AG04450 (cell line): Measurements from ENCODE around the gene MAD1L1. TPM values are rescaled to one million over a fixed set of nuclear protein-coding genes. Genes with fewer than 3 reads are reported as not detected.

ENCODE experiments used
- CTCF ChIA-PET: fragments of 300-600, 350-600 bp; formaldehyde crosslinking; extraction: SDS; loops from one replicate; lab custom pipeline; 2022; ENCODE audit warnings: antibody characterized with exemption, inconsistent platforms; lab: Charles Lee
- POLR2A ChIA-PET: fragments of 350-600 bp; formaldehyde crosslinking; extraction: SDS; loops from one replicate; lab custom pipeline; 2021; ENCODE audit warnings: antibody characterized with exemption, inconsistent platforms; lab: Yijun Ruan, JAX
- DNase-seq: peaks from one replicate; pipeline ENCODE4 v3.0.0-alpha.2; 2011; ENCODE audit warnings: low read depth, low spot score
- H3K27ac ChIP-seq: one replicate; pipeline ENCODE4 v1.5.1; 2012; ENCODE audit warnings: low read depth, low read length, control low read depth
- H3K27me3 ChIP-seq: one replicate; pipeline ENCODE4 v1.6.0; 2012; ENCODE audit warnings: low read length; ENCODE audit not compliant: control insufficient read depth, insufficient read depth
- H3K4me3 ChIP-seq: 2 replicates; pipeline ENCODE4 v1.5.1; 2011; ENCODE audit warnings: mild to moderate bottlenecking, low read depth, low read length, control low read depth
- H3K9me3 ChIP-seq: 2 replicates; pipeline ENCODE4 v1.5.1; 2012; ENCODE audit warnings: low read length; ENCODE audit not compliant: control insufficient read depth, insufficient read depth
- CTCF ChIP-seq: IDR thresholded peaks from 2 replicates; pipeline ENCODE4 v1.5.1; 2011; ENCODE audit warnings: low read depth, low read length, control low read depth, inconsistent platforms
- polyA plus RNA-seq: library from polyadenylated mRNA; depleted of rRNA; stranded (reverse); fragments of >200 nt; gene quantifications from 2 replicates; pipeline ENCODE4 v1.2.3, GENCODE V29; 2011

MAD1L1 gene
- polyA plus RNA-seq, 1 experiment, result 11.9 TPM

DNA sequence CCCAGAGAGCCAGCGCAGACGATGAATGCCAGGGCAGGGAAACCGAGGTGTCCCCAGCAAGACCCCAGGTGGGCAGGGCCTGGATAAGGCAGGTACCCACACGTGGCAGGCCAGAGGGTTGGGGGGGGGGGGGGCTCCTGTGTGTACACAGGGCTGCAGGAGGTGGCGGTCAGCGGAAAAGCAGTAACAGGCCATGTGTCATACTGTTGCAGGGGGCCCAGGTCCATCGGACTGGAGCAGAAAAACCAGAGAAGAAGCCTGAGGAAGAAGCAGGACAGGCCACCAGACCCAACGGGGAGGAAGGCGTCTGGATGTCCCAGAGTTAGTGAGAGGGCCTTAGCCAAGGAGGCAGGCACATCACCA is 116.3 kb downstream of the MAD1L1 start:
- Histone ChIP-seq H3K27ac (no peak overlapping the region), H3K4me3 (no peak overlapping the region), H3K27me3 (no peaks in the 10 kb centered on the region), H3K9me3 (peaks cover 21% of the 10 kb centered on the region)
- ChIA-PET POLR2A (no interaction called here), CTCF (interaction anchor here (1.1 kb wide), 1 partner anchor 17 kb away, joined by 3 read pairs; no protein-coding TSS in a partner anchor)
- TF ChIP-seq CTCF, result no peak
- DNase-seq, result no peak

GRCh38 chr7:2115760-2116447 is 116.8 kb downstream of the MAD1L1 start:
- ChIA-PET CTCF (interaction anchor here (0.6 to 1.1 kb wide), 2 partner anchors 17 to 146 kb away, joined by 3 to 4 read pairs; no protein-coding TSS in a partner anchor), POLR2A (no interaction called here)
- no peak overlapping the region for H3K27ac ChIP-seq
- TF ChIP-seq CTCF, result no peak
- H3K4me3 ChIP-seq, result no peak overlapping the region
- DNase-seq, result no peak
- H3K9me3 ChIP-seq, result peaks cover 22% of the 10 kb centered on the region
- no peaks in the 10 kb centered on the region for H3K27me3 ChIP-seq

GRCh38 chr7:2114926-2115759 is 117.6 kb downstream of the MAD1L1 start:
- no peak for TF ChIP-seq CTCF
- DNase-seq, result no peak
- Histone ChIP-seq H3K4me3 (no peak overlapping the region), H3K27ac (no peak overlapping the region), H3K27me3 (no peaks in the 10 kb centered on the region), H3K9me3 (peaks cover 24% of the 10 kb centered on the region)
- POLR2A ChIA-PET, result interaction anchor here (0.8 kb wide), 1 partner anchor 58 kb away, joined by 3 read pairs; no protein-coding TSS in a partner anchor
- CTCF ChIA-PET, result interaction anchor here (0.6 to 1.1 kb wide), 2 partner anchors 16 to 145 kb away, joined by 3 to 4 read pairs; no protein-coding TSS in a partner anchor

DNA sequence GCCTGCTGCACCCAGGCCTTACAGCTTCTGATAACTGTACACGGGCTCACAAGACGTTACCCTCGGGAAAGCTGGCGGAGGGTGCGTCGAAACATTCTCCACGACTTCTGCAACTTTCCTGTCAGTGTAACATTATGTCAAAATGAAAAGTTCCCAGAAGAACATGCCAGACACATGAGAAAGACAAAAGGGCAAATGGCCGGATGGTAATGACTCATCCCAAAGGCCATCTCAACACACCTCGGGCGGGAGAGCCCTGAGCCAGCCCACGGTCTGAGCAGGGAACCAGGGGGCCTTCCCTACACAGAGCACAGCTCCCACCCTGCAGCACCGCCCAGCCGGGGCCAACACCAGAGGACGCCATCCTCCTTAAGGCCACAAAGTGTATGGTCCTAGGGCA is 118.7 kb downstream of the MAD1L1 start:
- no peak for TF ChIP-seq CTCF
- ChIA-PET POLR2A (interaction anchor here (0.6 kb wide), 1 partner anchor 70 kb away, joined by 4 read pairs; no protein-coding TSS in a partner anchor), CTCF (interaction anchor here (1.2 kb wide), 1 partner anchor 10 kb away, joined by 6 read pairs; no protein-coding TSS in a partner anchor)
- Histone ChIP-seq H3K27ac (peak overlapping the region; percentile 52), H3K27me3 (no peaks in the 10 kb centered on the region), H3K9me3 (peaks cover 26% of the 10 kb centered on the region), H3K4me3 (no peak overlapping the region)
- peak; percentile 23 for DNase-seq
